OCI-LY1 (cell line): ENCODE measurements around the gene F7.

Experiments used
- H2AFZ ChIP-seq: fragments of 200-600 bp; sonication (generic), shearing (Covaris generic); 2 replicates; pipeline ENCODE4 v1.6.0; 2014; ENCODE audit warnings: antibody characterized with exemption, mild to moderate bottlenecking, low read length
- H3F3A ChIP-seq: fragments of 200-600 bp; sonication (generic), shearing (Covaris generic); 2 replicates; pipeline ENCODE4 v1.6.0; 2014; ENCODE audit warnings: mild to moderate bottlenecking, antibody characterized with exemption, low read length, moderate library complexity; ENCODE audit not compliant: insufficient read depth
- H3K27ac ChIP-seq: fragments of 200-600 bp; sonication (generic); 2 replicates; pipeline ENCODE4 v1.5.1; 2014; ENCODE audit warnings: low read length, mixed run types, mild to moderate bottlenecking, low read depth; ENCODE audit not compliant: poor library complexity, severe bottlenecking
- H3K27me3 ChIP-seq: fragments of 200-600 bp; sonication (generic); 2 replicates; pipeline ENCODE4 v1.6.0; 2014; ENCODE audit warnings: antibody characterized with exemption, mild to moderate bottlenecking, low read length, moderate library complexity; ENCODE audit not compliant: insufficient read depth
- H3K36me3 ChIP-seq: fragments of 200-600 bp; sonication (generic); 2 replicates; pipeline ENCODE4 v1.6.1; 2014; ENCODE audit warnings: mild to moderate bottlenecking, antibody characterized with exemption, low read length, moderate library complexity, mixed read lengths; ENCODE audit not compliant: insufficient read depth
- H3K4me1 ChIP-seq: fragments of 200-600 bp; sonication (generic); 2 replicates; pipeline ENCODE4 v1.5.1; 2014; ENCODE audit warnings: mild to moderate bottlenecking, low read length, moderate library complexity; ENCODE audit not compliant: insufficient read depth, severe bottlenecking
- H3K4me2 ChIP-seq: fragments of 200-600 bp; sonication (generic), shearing (Covaris generic); 2 replicates; pipeline ENCODE4 v1.6.1; 2014; ENCODE audit warnings: low read length
- H3K4me3 ChIP-seq: fragments of 200-600 bp; sonication (generic); 2 replicates; pipeline ENCODE4 v1.5.1; 2014; ENCODE audit warnings: low read length, low read depth, mild to moderate bottlenecking, mixed read lengths; ENCODE audit not compliant: poor library complexity, severe bottlenecking
- H3K79me2 ChIP-seq: fragments of 200-600 bp; shearing (Covaris generic); 2 replicates; pipeline ENCODE4 v1.6.1; 2016; ENCODE audit warnings: mixed run types, low read length, mixed read lengths; ENCODE audit not compliant: insufficient read depth
- H3K9ac ChIP-seq: fragments of 200-600 bp; sonication (generic), shearing (Covaris generic); 2 replicates; pipeline ENCODE4 v1.6.1; 2014; ENCODE audit warnings: mild to moderate bottlenecking, low read length, mixed read lengths
- H3K9me2 ChIP-seq: fragments of 200-600 bp; sonication (generic), shearing (Covaris generic); 2 replicates; pipeline ENCODE4 v1.6.1; 2014; ENCODE audit warnings: low read depth, mild to moderate bottlenecking, low read length, mixed read lengths
- H3K9me3 ChIP-seq: fragments of 200-600 bp; shearing (Covaris generic); 2 replicates; pipeline ENCODE4 v1.6.1; 2014; ENCODE audit warnings: low read length, mixed read lengths
- H4K20me1 ChIP-seq: fragments of 200-600 bp; sonication (generic), shearing (Covaris generic); 2 replicates; pipeline ENCODE4 v1.6.0; 2016; ENCODE audit warnings: mild to moderate bottlenecking, low read length; ENCODE audit not compliant: insufficient read depth
- CTCF ChIP-seq: fragments of 200-600 bp; sonication (generic), shearing (Covaris generic); IDR thresholded peaks from 2 replicates; pipeline ENCODE4 v1.5.1; 2017; ENCODE audit warnings: mild to moderate bottlenecking, antibody characterized with exemption, low read length, moderate library complexity, mixed read lengths
- EZH2 ChIP-seq: fragments of 200-600 bp; sonication (generic), shearing (Covaris generic); IDR thresholded peaks from 2 replicates; pipeline ENCODE4 v1.8.0; 2017; ENCODE audit warnings: borderline replicate concordance, mixed run types, mild to moderate bottlenecking, antibody characterized with exemption, low read length, moderate library complexity, mixed read lengths

The F7 gene

DNA sequence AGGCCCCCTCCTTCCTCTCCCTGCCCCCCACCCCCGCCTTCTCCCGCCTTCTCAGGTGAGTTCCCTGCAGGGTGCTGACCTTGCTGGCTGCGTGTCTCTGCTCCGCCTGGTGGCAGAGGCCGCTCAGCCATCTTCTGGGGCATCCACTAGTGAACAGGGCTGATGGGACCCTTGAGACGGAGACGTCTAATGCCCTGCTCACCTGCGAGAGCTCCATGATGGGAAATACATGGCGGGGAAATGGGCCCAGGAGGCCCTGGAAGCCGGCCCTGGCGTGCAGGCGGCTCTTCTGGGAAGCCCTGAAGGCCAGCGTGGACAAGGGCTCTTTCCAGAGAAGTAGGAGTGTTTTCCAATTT is 15.2 kb upstream of the F7 start:
- no peak overlapping the region for H3K27ac ChIP-seq
- no peak overlapping the region for H3K4me3 ChIP-seq
- H3K9me2 ChIP-seq: no peaks in the 10 kb centered on the region
- no peaks in the 10 kb centered on the region for H3K79me2 ChIP-seq
- H3K4me2 ChIP-seq: no peak overlapping the region
- H3K4me1 ChIP-seq: no peaks in the 10 kb centered on the region
- H3F3A ChIP-seq: no peaks in the 10 kb centered on the region
- H3K9ac ChIP-seq: no peak overlapping the region
- no peaks in the 10 kb centered on the region for H3K9me3 ChIP-seq
- H3K27me3 ChIP-seq: peaks cover 20% of the 10 kb centered on the region
- H2AFZ ChIP-seq: no peak overlapping the region
- TF ChIP-seq CTCF (no peak), EZH2 (no peak)
- no peaks in the 10 kb centered on the region for H4K20me1 ChIP-seq
- H3K36me3 ChIP-seq: no peaks in the 10 kb centered on the region

DNA sequence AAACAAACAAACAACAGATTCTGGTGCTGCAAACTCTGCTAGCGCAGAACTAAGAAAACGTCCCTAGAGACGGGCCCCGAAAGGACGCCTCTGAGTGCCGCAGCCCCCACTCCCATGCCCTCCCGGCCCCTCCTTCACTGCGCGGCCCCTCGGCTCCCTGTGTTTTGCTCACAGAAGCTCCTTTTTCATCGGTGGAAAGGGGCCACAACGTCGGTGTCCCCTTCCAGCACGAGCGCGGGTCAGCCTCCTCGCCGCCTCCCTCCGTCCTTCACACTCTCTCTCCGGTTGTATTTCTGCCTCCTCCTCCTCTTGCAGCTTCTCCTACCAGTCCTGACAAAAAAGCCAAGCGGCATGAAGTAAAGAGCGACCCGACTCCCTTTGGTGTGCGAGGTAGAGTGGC is 14.8 kb upstream of the F7 start:
- Histone ChIP-seq H3K9ac (no peak overlapping the region), H2AFZ (no peak overlapping the region), H3K9me2 (no peaks in the 10 kb centered on the region), H3K4me2 (no peak overlapping the region), H4K20me1 (no peaks in the 10 kb centered on the region), H3K4me1 (no peaks in the 10 kb centered on the region), H3K27ac (no peak overlapping the region), H3K9me3 (no peaks in the 10 kb centered on the region), H3K27me3 (peaks cover 20% of the 10 kb centered on the region), H3K4me3 (no peak overlapping the region), H3F3A (no peaks in the 10 kb centered on the region), H3K79me2 (no peaks in the 10 kb centered on the region), H3K36me3 (no peaks in the 10 kb centered on the region)
- TF ChIP-seq CTCF: no peak
- TF ChIP-seq EZH2: no peak

GRCh38 chr13:113091211-113091771 is 14.3 kb upstream of the F7 start:
- Histone ChIP-seq H2AFZ (no peak overlapping the region), H3K9me3 (no peaks in the 10 kb centered on the region), H3K9me2 (no peaks in the 10 kb centered on the region)

More at GRCh38 chr13:113091211-113091771, 14.3 kb upstream of the F7 start:
- no peaks in the 10 kb centered on the region for H3K36me3 ChIP-seq
- H3K27me3 ChIP-seq: peaks cover 20% of the 10 kb centered on the region
- H4K20me1 ChIP-seq: no peaks in the 10 kb centered on the region
- no peak overlapping the region for H3K27ac ChIP-seq
- no peaks in the 10 kb centered on the region for H3K4me1 ChIP-seq
- TF ChIP-seq CTCF (no peak), EZH2 (no peak)
- no peaks in the 10 kb centered on the region for H3F3A ChIP-seq
- H3K4me3 ChIP-seq: no peak overlapping the region
- H3K4me2 ChIP-seq: no peak overlapping the region
- no peak overlapping the region for H3K9ac ChIP-seq
- no peaks in the 10 kb centered on the region for H3K79me2 ChIP-seq
